A673 (cell line): ENCODE results near the gene THRB.

Experiments used
- EZH2 ChIP-seq: fragments of 200-600 bp; sonication (generic); IDR thresholded peaks from 2 replicates; pipeline ENCODE4 v1.6.1; 2017; ENCODE audit warnings: borderline replicate concordance, low read depth, mild to moderate bottlenecking, mixed read lengths, antibody characterized with exemption, low read length; ENCODE audit not compliant: poor library complexity, severe bottlenecking
- TF ChIP-seq, protein P1 (sequence below): fragments of 300-800, 200-600 bp; sonication (generic); conservative IDR thresholded peaks from 2 replicates; pipeline ENCODE4 v1.5.1; 2017; ENCODE audit warnings: low read depth, mild to moderate bottlenecking, antibody characterized with exemption, low read length, moderate library complexity, mixed read lengths

DNA sequence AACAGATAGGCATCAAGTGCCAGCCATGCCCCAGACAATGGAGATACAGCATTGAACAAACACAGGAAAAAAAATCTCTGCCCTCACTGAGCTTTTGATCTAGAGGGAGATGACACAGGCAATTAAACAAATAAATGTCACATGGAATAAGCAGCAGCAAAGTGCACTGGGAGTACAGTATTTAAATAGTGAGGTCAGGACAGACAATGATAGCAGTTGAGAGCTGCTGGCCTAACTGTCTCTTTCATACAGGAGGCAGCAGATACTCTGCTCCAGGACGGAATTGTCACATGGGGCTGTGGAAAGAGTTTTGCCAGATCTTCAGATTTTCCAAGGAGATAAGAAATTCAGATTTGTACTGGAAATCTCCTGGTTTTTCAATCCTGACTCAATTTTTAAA lies 241.3 kb downstream of the THRB start:
- no peak for TF ChIP-seq EZH2
- TF ChIP-seq, protein P1, sequence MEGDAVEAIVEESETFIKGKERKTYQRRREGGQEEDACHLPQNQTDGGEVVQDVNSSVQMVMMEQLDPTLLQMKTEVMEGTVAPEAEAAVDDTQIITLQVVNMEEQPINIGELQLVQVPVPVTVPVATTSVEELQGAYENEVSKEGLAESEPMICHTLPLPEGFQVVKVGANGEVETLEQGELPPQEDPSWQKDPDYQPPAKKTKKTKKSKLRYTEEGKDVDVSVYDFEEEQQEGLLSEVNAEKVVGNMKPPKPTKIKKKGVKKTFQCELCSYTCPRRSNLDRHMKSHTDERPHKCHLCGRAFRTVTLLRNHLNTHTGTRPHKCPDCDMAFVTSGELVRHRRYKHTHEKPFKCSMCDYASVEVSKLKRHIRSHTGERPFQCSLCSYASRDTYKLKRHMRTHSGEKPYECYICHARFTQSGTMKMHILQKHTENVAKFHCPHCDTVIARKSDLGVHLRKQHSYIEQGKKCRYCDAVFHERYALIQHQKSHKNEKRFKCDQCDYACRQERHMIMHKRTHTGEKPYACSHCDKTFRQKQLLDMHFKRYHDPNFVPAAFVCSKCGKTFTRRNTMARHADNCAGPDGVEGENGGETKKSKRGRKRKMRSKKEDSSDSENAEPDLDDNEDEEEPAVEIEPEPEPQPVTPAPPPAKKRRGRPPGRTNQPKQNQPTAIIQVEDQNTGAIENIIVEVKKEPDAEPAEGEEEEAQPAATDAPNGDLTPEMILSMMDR: no peak
